KMS-11 (cell line): ENCODE measurements around the gene ADGRG3.

ENCODE experiments used
- H2AFZ ChIP-seq: fragments of 200-600 bp; sonication (generic); 2 replicates; pipeline ENCODE4 v1.6.1; 2016; ENCODE audit warnings: antibody characterized with exemption, mixed run types, low read depth
- H3K27ac ChIP-seq: fragments of 200-600 bp; sonication (generic); 2 replicates; pipeline ENCODE4 v1.6.1; 2016; ENCODE audit warnings: mild to moderate bottlenecking, mixed run types
- H3K27me3 ChIP-seq: fragments of 200-600 bp; sonication (generic); 2 replicates; pipeline ENCODE4 v1.6.1; 2017; ENCODE audit warnings: mild to moderate bottlenecking, low read depth, mixed run types, moderate library complexity; ENCODE audit not compliant: insufficient read depth
- H3K36me3 ChIP-seq: fragments of 200-600 bp; sonication (generic); 2 replicates; pipeline ENCODE4 v1.6.1; 2017; ENCODE audit warnings: mild to moderate bottlenecking, mixed run types; ENCODE audit not compliant: insufficient read depth
- H3K4me1 ChIP-seq: fragments of 200-600 bp; sonication (generic); 2 replicates; pipeline ENCODE4 v1.6.1; 2016; ENCODE audit warnings: mild to moderate bottlenecking, low read depth, mixed run types; ENCODE audit not compliant: poor library complexity, severe bottlenecking
- H3K4me2 ChIP-seq: fragments of 200-600 bp; sonication (generic); 2 replicates; pipeline ENCODE4 v1.7.0; 2016; ENCODE audit warnings: mild to moderate bottlenecking, mixed run types
- H3K4me3 ChIP-seq: fragments of 200-600 bp; sonication (generic); IDR thresholded peaks from 2 replicates; pipeline ENCODE4 v1.6.1; 2017; ENCODE audit warnings: low read depth, low read length, mixed read lengths; ENCODE audit not compliant: insufficient read depth
- H3K79me2 ChIP-seq: fragments of 200-600 bp; sonication (generic); 2 replicates; pipeline ENCODE4 v1.6.1; 2016; ENCODE audit warnings: low read depth, mixed run types; ENCODE audit not compliant: insufficient read depth
- H3K9ac ChIP-seq: fragments of 200-600 bp; sonication (generic); 2 replicates; pipeline ENCODE4 v1.6.1; 2016; ENCODE audit warnings: mild to moderate bottlenecking, mixed run types
- H4K20me1 ChIP-seq: fragments of 200-600 bp; sonication (generic); 2 replicates; pipeline ENCODE4 v1.6.1; 2016; ENCODE audit warnings: mild to moderate bottlenecking, mixed run types; ENCODE audit not compliant: insufficient read depth
- TF ChIP-seq, protein P1 (sequence below): fragments of 200-600 bp; sonication (generic); conservative IDR thresholded peaks from 2 replicates; pipeline ENCODE4 v1.6.1; 2017; ENCODE audit warnings: low read depth, mild to moderate bottlenecking, antibody characterized with exemption, low read length, moderate library complexity, mixed read lengths

The ADGRG3 gene

GRCh38 chr16:57630931-57631845, 36.9 kb upstream of the ADGRG3 start:
- H3K9ac ChIP-seq, result no peak overlapping the region

GRCh38 chr16:57632568-57632967, 35.5 kb upstream of the ADGRG3 start:
- Histone ChIP-seq H3K27me3 (no peaks in the 10 kb centered on the region), H3K4me3 (no peak overlapping the region), H3K4me1 (no peaks in the 10 kb centered on the region), H4K20me1 (no peaks in the 10 kb centered on the region), H3K36me3 (no peaks in the 10 kb centered on the region), H3K27ac (no peak overlapping the region), H2AFZ (no peak overlapping the region), H3K9ac (no peak overlapping the region), H3K79me2 (no peaks in the 10 kb centered on the region), H3K4me2 (no peak overlapping the region)
- TF ChIP-seq, protein P1, sequence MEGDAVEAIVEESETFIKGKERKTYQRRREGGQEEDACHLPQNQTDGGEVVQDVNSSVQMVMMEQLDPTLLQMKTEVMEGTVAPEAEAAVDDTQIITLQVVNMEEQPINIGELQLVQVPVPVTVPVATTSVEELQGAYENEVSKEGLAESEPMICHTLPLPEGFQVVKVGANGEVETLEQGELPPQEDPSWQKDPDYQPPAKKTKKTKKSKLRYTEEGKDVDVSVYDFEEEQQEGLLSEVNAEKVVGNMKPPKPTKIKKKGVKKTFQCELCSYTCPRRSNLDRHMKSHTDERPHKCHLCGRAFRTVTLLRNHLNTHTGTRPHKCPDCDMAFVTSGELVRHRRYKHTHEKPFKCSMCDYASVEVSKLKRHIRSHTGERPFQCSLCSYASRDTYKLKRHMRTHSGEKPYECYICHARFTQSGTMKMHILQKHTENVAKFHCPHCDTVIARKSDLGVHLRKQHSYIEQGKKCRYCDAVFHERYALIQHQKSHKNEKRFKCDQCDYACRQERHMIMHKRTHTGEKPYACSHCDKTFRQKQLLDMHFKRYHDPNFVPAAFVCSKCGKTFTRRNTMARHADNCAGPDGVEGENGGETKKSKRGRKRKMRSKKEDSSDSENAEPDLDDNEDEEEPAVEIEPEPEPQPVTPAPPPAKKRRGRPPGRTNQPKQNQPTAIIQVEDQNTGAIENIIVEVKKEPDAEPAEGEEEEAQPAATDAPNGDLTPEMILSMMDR, result no peak

More at GRCh38 chr16:57630931-57631845, 36.9 kb upstream of the ADGRG3 start:
- TF ChIP-seq, protein P1, result no peak
- Histone ChIP-seq H4K20me1 (no peaks in the 10 kb centered on the region), H3K27me3 (no peaks in the 10 kb centered on the region), H3K36me3 (no peaks in the 10 kb centered on the region), H3K79me2 (no peaks in the 10 kb centered on the region), H3K27ac (no peak overlapping the region), H2AFZ (no peak overlapping the region), H3K4me1 (no peaks in the 10 kb centered on the region), H3K4me2 (no peak overlapping the region), H3K4me3 (no peak overlapping the region)

DNA sequence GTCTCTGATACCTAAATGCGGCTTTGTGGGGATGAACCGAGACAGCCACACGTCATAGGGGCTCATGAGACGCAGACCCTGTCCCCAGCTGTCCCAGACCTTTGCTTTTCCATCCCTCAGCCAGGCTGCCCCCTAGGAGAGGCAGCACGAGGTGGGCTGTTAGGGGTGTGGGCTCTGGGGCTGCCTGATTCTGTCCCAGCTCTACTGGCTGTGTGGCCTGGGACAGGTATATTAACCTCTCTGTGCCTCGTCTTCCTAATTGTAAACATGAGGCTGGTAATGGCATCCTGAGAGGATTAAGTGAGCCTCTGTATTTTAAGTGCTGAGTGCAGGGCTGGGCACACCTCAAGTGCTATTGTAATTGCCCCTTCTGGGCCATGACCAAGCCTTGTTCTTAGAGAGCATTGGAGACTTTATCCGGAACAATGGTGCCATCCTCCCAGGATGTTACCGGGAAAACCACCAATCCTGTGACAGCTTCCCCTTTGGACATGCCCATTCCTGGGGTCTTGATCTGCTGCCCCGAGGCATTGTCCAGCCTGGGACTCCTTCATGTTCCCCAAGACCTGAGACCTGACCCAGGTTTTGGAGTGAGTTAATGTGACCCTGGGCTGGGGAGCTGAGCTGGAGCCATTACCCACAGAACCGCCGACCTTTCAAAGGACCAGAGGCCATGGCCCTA, 34.6 kb upstream of the ADGRG3 start:
- no peaks in the 10 kb centered on the region for H3K79me2 ChIP-seq
- H3K36me3 ChIP-seq, result no peaks in the 10 kb centered on the region
- TF ChIP-seq, protein P1, result no peak
- no peak overlapping the region for H3K4me2 ChIP-seq
- no peaks in the 10 kb centered on the region for H3K4me1 ChIP-seq
- H4K20me1 ChIP-seq, result no peaks in the 10 kb centered on the region
- no peak overlapping the region for H2AFZ ChIP-seq
- no peak overlapping the region for H3K27ac ChIP-seq
- H3K9ac ChIP-seq, result no peak overlapping the region
- no peak overlapping the region for H3K4me3 ChIP-seq
- H3K27me3 ChIP-seq, result no peaks in the 10 kb centered on the region

DNA sequence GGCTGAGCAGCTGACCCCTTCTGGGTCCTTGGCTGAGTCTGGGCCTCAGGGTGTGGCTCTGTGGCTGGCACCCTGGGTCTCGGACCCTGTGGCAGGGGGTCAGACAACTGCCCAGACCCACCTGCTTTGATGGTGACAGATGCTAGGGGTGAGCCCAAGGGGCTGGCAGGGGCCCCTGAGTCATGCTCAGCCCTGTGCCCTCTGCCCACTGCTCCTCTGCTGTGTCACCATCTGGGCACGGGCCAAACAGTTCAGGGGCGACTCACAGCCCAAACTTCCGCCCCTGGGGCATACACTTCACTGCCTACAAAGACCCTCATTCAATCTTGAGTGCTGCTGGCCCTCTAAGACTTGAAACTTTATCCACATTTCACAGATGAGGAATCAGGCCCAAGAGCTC, 33.9 kb upstream of the ADGRG3 start:
- no peak overlapping the region for H3K4me3 ChIP-seq
- H3K27ac ChIP-seq, result no peak overlapping the region
- no peaks in the 10 kb centered on the region for H3K4me1 ChIP-seq
- H3K27me3 ChIP-seq, result no peaks in the 10 kb centered on the region
- no peaks in the 10 kb centered on the region for H3K36me3 ChIP-seq
- no peak overlapping the region for H3K4me2 ChIP-seq
- TF ChIP-seq, protein P1, result no peak
- H2AFZ ChIP-seq, result no peak overlapping the region
- no peak overlapping the region for H3K9ac ChIP-seq
- no peaks in the 10 kb centered on the region for H3K79me2 ChIP-seq
- H4K20me1 ChIP-seq, result no peaks in the 10 kb centered on the region
